ENCODE results near the gene MLH3. TPM values are rescaled to one million over a fixed set of nuclear protein-coding genes. Genes with fewer than 3 reads are reported as not detected.
A peak's percentile ranks its signal among the peaks of the same experiment; 100 is the strongest.

MLH3 gene
- total RNA-seq, 4 donors from 2014 or later = 26.4 to 48.1 (median 36.0) TPM

GRCh38 chr14:75088153-75088552 is 36.9 kb upstream of the MLH3 start:
- TF ChIP-seq, protein P1, sequence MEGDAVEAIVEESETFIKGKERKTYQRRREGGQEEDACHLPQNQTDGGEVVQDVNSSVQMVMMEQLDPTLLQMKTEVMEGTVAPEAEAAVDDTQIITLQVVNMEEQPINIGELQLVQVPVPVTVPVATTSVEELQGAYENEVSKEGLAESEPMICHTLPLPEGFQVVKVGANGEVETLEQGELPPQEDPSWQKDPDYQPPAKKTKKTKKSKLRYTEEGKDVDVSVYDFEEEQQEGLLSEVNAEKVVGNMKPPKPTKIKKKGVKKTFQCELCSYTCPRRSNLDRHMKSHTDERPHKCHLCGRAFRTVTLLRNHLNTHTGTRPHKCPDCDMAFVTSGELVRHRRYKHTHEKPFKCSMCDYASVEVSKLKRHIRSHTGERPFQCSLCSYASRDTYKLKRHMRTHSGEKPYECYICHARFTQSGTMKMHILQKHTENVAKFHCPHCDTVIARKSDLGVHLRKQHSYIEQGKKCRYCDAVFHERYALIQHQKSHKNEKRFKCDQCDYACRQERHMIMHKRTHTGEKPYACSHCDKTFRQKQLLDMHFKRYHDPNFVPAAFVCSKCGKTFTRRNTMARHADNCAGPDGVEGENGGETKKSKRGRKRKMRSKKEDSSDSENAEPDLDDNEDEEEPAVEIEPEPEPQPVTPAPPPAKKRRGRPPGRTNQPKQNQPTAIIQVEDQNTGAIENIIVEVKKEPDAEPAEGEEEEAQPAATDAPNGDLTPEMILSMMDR (IDR thresholded peaks at IDR 0.05) = no peak
- TF ChIP-seq POLR2A (IDR thresholded peaks at IDR 0.05) (no peak), EP300 (IDR thresholded peaks at IDR 0.05) (no peak)
- 71 to 80% methylated on average over 2 of the region's 2 CpGs for WGBS, 2 donors
- H3K4me3 ChIP-seq = no peak overlapping the region
- H3K36me3 ChIP-seq = peaks cover 3 to 100% (median 16%) of the 10 kb centered on the region in 3 donors
- no peaks in the 10 kb centered on the region for H3K9me3 ChIP-seq
- H3K27me3 ChIP-seq = no peaks in the 10 kb centered on the region
- DNase-seq (ENCODE audit: low spot score in 2 of 2) = no peak
- no peaks in the 10 kb centered on the region for H3K4me1 ChIP-seq
- no peak overlapping the region for H3K27ac ChIP-seq

GRCh38 chr14:75084513-75084912 is 33.2 kb upstream of the MLH3 start:
- no peak for DNase-seq (ENCODE audit: low spot score in 2 of 2)
- peaks cover 0 to 17% (median 2%) of the 10 kb centered on the region in 4 donors for H3K4me1 ChIP-seq
- no peak overlapping the region for H3K4me3 ChIP-seq
- 63 to 70% methylated on average over 5 of the region's 5 CpGs for WGBS, 2 donors
- no peaks in the 10 kb centered on the region for H3K9me3 ChIP-seq
- H3K27ac ChIP-seq = no peak overlapping the region
- H3K36me3 ChIP-seq = peaks cover 3 to 83% (median 16%) of the 10 kb centered on the region in 3 donors
- H3K27me3 ChIP-seq = no peaks in the 10 kb centered on the region
- TF ChIP-seq EP300 (IDR thresholded peaks at IDR 0.05) = no peak
- TF ChIP-seq, protein P1 (IDR thresholded peaks at IDR 0.05) = peak in 1 of 5 experiments; percentile 19

DNA sequence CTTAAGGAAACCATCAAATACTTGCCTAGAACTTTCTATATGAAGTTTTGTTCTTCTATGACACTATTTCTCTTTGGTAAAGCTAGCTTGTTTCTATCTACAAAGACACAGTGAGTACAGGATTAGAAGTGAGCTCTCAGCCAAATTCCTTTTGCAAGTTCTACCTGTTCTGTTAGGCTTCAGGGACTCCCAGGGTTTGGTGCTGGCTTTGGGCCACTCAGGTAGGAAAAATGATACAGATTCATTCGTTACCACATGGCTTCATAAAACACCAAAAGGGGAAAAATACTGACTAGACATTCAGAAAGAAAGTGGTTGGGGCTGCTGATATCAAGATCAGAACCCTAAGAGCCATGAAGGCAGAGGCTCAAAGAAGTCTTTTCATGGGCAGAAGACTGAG is 32.0 kb upstream of the MLH3 start:
- Histone ChIP-seq H3K27ac (no peak overlapping the region), H3K9me3 (no peaks in the 10 kb centered on the region), H3K27me3 (no peaks in the 10 kb centered on the region), H3K4me1 (peaks cover 0 to 17% (median 2%) of the 10 kb centered on the region in 4 donors), H3K36me3 (peaks cover 3 to 71% (median 15%) of the 10 kb centered on the region in 3 donors), H3K4me3 (no peak overlapping the region)
- no peak for TF ChIP-seq POLR2A (IDR thresholded peaks at IDR 0.05)
- TF ChIP-seq EP300 (IDR thresholded peaks at IDR 0.05) = no peak
- TF ChIP-seq, protein P1 (IDR thresholded peaks at IDR 0.05) = no peak
- 83% methylated on average over 1 of the region's 1 CpG for WGBS, 2 donors
- no peak for DNase-seq (ENCODE audit: low spot score in 2 of 2)

DNA sequence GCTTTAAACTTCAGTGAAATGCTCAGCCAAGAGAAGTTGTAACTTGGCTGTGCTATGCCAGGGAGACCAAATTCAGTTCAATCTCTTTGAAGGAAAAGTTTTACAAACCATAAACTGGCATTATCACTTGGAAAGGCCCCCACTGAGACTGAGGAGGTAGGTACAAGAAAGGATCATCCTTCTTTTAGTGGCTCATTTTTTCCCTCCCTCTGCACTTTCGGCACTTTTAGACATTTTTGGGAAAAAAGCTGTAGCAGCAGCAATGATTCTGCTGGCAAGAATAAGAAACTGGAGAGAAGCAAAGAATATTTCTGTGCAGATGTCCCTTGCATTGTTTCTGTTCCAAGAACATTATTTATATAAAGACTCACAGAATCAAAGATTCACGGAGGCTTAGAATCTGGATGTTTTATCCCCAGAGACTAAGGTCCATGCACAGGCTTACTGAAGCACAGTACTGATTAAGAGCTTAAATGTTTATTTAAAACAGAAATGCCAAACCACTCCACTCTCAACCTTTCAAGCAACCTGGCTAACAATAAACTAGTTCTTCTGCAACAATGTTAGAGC is 30.5 kb upstream of the MLH3 start:
- H3K27ac ChIP-seq = peak overlapping the region in 1 of 4 donors; percentile 51
- no peaks in the 10 kb centered on the region for H3K9me3 ChIP-seq

GRCh38 chr14:75079521-75079920 is 28.3 kb upstream of the MLH3 start:
- Histone ChIP-seq H3K4me1 (peaks cover 0 to 17% (median 2%) of the 10 kb centered on the region in 4 donors), H3K27ac (no peak overlapping the region), H3K36me3 (peaks cover 0 to 39% (median 0%) of the 10 kb centered on the region in 3 donors), H3K9me3 (no peaks in the 10 kb centered on the region), H3K4me3 (no peak overlapping the region), H3K27me3 (no peaks in the 10 kb centered on the region)
- no peak for TF ChIP-seq EP300 (IDR thresholded peaks at IDR 0.05)
- TF ChIP-seq, protein P1 (IDR thresholded peaks at IDR 0.05) = no peak
- TF ChIP-seq POLR2A (IDR thresholded peaks at IDR 0.05) = no peak
- WGBS, 2 donors = 58 to 78% methylated on average over 4 of the region's 4 CpGs
- no peak for DNase-seq (ENCODE audit: low spot score in 2 of 2)

More for the DNA sequence above, 30.5 kb upstream of the MLH3 start:
- DNase-seq (ENCODE audit: low spot score in 2 of 2) = no peak
- no peak overlapping the region for H3K4me3 ChIP-seq
- H3K27me3 ChIP-seq = no peaks in the 10 kb centered on the region
- 45 to 56% methylated on average over 2 of the region's 2 CpGs for WGBS, 2 donors
- peaks cover 0 to 17% (median 2%) of the 10 kb centered on the region in 4 donors for H3K4me1 ChIP-seq
- peaks cover 0 to 61% (median 2%) of the 10 kb centered on the region in 3 donors for H3K36me3 ChIP-seq
- TF ChIP-seq EP300 (IDR thresholded peaks at IDR 0.05) = no peak
- TF ChIP-seq, protein P1 (IDR thresholded peaks at IDR 0.05) = no peak
- no peak for TF ChIP-seq POLR2A (IDR thresholded peaks at IDR 0.05)

Measured in tibial nerve (tissue), 4 donors.